HFF-Myc (cell line): Measurements from ENCODE around the gene ATP2B2.
A peak's percentile ranks its signal among the peaks of the same experiment; 100 is the strongest.

ENCODE experiments used
- DNase-seq: peaks from one replicate; pipeline ENCODE4 v3.0.0-alpha.2; 2011; ENCODE audit warnings: low read depth; ENCODE audit errors: extremely low read depth
- H3K4me3 ChIP-seq: replicated peaks from 2 replicates; pipeline ENCODE4 v1.5.1; 2011; ENCODE audit warnings: low read depth, mild to moderate bottlenecking, control low read depth, low read length
- CTCF ChIP-seq: IDR thresholded peaks from 2 replicates; pipeline ENCODE4 v1.5.1; 2012; ENCODE audit warnings: mild to moderate bottlenecking, low read depth, low read length, control low read depth; ENCODE audit errors: missing control alignments

ATP2B2 gene

GRCh38 chr3:10288575-10288960 is 216.8 kb downstream of the ATP2B2 start:
- H3K4me3 ChIP-seq: no peak overlapping the region
- no peak for DNase-seq
- TF ChIP-seq CTCF: no peak

DNA sequence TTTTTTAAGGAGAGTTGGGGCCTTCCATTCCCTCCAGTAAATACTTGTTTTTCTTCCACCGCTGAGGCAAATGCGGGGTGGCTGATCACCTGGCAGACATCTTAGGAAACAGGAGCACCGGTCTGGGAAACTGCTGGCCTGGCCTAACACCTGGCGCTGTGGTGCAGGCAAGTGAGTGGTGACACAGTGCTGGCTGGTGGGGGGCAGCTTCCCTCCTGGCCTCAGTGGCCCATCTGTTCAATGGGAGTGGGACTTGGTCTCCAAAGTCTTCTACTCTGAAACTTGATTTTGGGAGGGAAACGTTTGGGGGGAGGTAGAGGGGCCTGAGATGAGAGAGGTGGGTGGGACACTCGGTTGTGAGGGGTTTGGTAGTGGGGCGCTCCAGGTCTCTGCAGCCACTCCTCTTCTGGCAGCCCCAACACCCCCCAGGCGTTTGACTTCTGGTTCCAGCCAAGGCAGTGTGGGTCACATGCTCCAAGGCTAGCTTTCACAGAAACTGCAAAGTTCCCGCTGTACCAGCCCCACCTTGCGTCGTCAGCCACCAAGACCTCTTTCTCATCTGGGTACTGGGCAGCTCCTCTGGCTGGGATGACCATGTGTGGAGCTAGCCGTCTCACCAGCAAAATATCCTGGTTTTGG is 217.3 kb downstream of the ATP2B2 start:
- TF ChIP-seq CTCF: no peak
- H3K4me3 ChIP-seq: no peak overlapping the region
- no peak for DNase-seq

DNA sequence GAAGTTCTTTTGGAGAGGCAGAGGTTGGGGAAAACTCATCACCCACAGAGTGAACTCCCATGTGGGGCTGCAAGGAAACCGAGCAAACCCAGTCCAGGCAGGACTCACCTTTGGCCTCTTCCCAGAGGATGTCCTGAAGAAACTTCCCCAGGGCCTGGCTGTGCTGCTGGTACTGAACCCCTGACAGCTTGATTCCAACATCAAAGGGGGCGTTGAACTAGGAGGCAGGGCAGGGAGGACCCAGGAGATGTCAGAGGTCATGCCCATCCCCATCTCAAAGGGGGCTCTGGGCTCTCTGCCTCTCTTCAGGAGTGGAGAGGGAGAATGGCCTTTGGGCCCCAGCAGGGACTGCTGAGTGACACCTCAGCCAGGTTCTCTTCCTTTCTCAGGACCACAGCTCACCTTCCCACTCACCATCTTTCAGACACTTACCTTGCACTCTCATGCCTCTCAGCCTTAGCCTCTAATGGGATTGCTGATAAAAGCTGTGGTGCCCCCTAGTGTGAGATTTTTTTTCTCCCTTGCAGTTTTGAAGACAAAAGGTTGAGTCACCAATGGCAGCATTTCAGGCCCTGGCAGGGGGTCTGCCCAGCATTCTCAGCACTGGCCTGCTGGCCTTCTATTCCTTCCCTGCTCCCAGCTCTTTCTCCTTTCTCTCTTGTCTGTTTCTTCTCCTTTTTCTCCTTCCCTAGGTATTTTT is 218.6 kb downstream of the ATP2B2 start:
- H3K4me3 ChIP-seq: no peak overlapping the region
- TF ChIP-seq CTCF: peak; percentile 55
- peak; percentile 31 for DNase-seq

- TF ChIP-seq CTCF: no peak
- H3K4me3 ChIP-seq: no peak overlapping the region
- DNase-seq: no peak
These were observed 219.3 kb downstream of the ATP2B2 start for GRCh38 chr3:10286133-10286524.

- no peak for DNase-seq
- no peak overlapping the region for H3K4me3 ChIP-seq
- no peak for TF ChIP-seq CTCF
These were observed 219.9 kb downstream of the ATP2B2 start for GRCh38 chr3:10285272-10286132.

GRCh38 chr3:10284496-10284895 is 220.9 kb downstream of the ATP2B2 start:
- H3K4me3 ChIP-seq: no peak overlapping the region
- DNase-seq: no peak
- no peak for TF ChIP-seq CTCF
